T47D (cell line): ENCODE measurements around the gene LCOR.
A peak's percentile ranks its signal among the peaks of the same experiment; 100 is the strongest.

ENCODE experiments used
- DNase-seq, 2 experiments: peaks; one replicate each; pipeline versions ENCODE4 v3.0.0 to v3.0.0-alpha.2; 2011 to 2012; ENCODE audit warnings: low read depth in 1 of 2, low spot score in 1 of 2
- JUND ChIP-seq: IDR thresholded peaks from 2 replicates; pipeline ENCODE4 v1.6.1; 2012; ENCODE audit warnings: low read depth
- in situ Hi-C: cut with HindIII; loops from 2 replicates; pipeline ENCODE4 v1.10.0; 2016; ENCODE audit warnings: low sequenced_read_pairs, low pct_unique_long_range_greater_than_20kb

LCOR gene

GRCh38 chr10:96906864-96907263 is 74.8 kb downstream of the LCOR start:
- no peak for TF ChIP-seq JUND
- DNase-seq = no peak
- in situ Hi-C loops = no loop called here

GRCh38 chr10:96910488-96911395 is 78.6 kb downstream of the LCOR start:
- peak in 1 of 2 experiments; percentile 74 for DNase-seq
- TF ChIP-seq JUND = no peak
- in situ Hi-C loops = no loop called here

GRCh38 chr10:96912405-96912804 is 80.3 kb downstream of the LCOR start:
- no peak for DNase-seq
- in situ Hi-C loops = no loop called here
- TF ChIP-seq JUND = no peak

- no peak for DNase-seq
- no peak for TF ChIP-seq JUND
- in situ Hi-C loops = no loop called here
Measured at GRCh38 chr10:96913906-96914305, 81.8 kb downstream of the LCOR start.

GRCh38 chr10:96917628-96918027 is 85.5 kb downstream of the LCOR start:
- DNase-seq = no peak
- in situ Hi-C loops = no loop called here
- TF ChIP-seq JUND = no peak

GRCh38 chr10:96918214-96919002 is 86.3 kb downstream of the LCOR start:
- no peak for TF ChIP-seq JUND
- in situ Hi-C loops = no loop called here
- no peak for DNase-seq

- DNase-seq = no peak
- TF ChIP-seq JUND = 0 out of 2 replicates have a peak, but pooled peaks have one; percentile 15
- in situ Hi-C loops = no loop called here
Measured at GRCh38 chr10:96919785-96920430, 87.8 kb downstream of the LCOR start.

GRCh38 chr10:96921655-96922054 is 89.6 kb downstream of the LCOR start:
- no peak for TF ChIP-seq JUND
- no peak for DNase-seq
- in situ Hi-C loops = no loop called here

GRCh38 chr10:96922978-96923948 is 91.2 kb downstream of the LCOR start:
- DNase-seq = no peak
- no peak for TF ChIP-seq JUND
- in situ Hi-C loops = no loop called here

GRCh38 chr10:96924861-96925260 is 92.8 kb downstream of the LCOR start:
- in situ Hi-C loops = no loop called here
- no peak for DNase-seq
- no peak for TF ChIP-seq JUND

- TF ChIP-seq JUND = no peak
- DNase-seq = no peak
- in situ Hi-C loops = no loop called here
Measured at GRCh38 chr10:96930469-96930868, 98.4 kb downstream of the LCOR start.

- no peak for DNase-seq
- in situ Hi-C loops = no loop called here
- no peak for TF ChIP-seq JUND
Measured at GRCh38 chr10:96935148-96935547, 103.0 kb downstream of the LCOR start.
